ENCODE data around the gene OSBP2.

OSBP2 gene

GRCh38 chr22:30821381-30821780, 126.7 kb downstream of the OSBP2 start:
- no peak for DNase-seq

GRCh38 chr22:30821863-30822215, 127.2 kb downstream of the OSBP2 start:
- no peak for DNase-seq

DNA sequence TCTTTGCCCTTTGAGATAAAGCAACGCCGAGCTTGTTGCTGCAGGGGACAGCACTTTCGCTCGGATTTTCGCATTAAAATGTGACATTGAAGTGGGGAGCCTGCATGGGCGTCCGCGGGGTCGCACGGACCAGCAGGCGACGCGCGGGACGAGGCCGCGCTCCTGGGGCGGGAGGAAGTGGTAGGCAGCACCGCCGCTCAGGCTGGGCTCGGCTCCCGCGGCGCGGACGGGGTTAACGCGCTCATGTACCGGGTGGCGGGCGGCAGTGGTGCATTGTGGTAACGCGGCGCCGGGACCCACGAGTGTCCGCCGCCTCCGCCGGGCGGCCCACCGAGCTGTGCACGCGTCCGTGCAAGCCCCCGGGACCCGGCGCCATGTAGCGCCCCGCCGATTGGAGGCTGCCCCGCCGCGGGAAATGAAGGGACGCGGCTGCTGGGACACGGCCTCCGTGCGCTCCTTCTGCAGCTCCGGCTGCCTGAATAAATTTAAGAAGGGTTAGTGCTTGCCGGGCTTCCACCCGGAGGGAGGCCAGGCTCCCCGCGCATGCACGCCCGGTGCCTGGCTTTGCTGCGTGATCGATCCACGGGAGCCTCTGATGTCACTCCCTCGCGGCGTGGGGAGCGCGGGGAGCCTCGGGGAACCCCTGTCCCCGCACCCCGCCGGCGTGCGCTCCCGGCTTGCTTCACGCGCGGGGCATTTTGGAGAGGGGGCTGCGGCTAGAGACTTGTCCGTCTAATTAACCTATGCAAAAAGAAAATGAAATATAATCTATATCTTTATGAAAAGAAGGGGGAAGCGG, 127.7 kb downstream of the OSBP2 start:
- DNase-seq, result no peak

DNA sequence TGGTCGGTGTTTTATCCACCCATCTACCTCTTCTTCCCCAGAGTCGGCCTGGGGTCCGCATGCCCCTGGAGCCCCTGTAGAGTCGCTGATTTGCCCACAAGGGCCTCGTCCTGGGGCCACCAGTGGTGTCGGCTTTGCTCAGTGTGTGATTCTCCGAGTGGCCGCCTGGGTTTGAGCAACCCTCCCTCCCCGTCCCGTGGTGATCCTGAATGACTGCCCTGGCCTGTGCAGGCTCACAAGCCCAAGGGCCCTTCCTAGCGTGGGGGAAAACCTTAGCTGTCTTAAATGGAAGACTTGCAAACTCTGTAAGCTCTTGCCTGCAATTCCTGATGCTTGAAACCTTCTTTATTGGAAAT, 128.3 kb downstream of the OSBP2 start:
- DNase-seq, result no peak

GRCh38 chr22:30824096-30824495, 129.4 kb downstream of the OSBP2 start:
- DNase-seq, result no peak

- DNase-seq, result no peak
These were observed 130.0 kb downstream of the OSBP2 start for GRCh38 chr22:30824711-30825110.

DNA sequence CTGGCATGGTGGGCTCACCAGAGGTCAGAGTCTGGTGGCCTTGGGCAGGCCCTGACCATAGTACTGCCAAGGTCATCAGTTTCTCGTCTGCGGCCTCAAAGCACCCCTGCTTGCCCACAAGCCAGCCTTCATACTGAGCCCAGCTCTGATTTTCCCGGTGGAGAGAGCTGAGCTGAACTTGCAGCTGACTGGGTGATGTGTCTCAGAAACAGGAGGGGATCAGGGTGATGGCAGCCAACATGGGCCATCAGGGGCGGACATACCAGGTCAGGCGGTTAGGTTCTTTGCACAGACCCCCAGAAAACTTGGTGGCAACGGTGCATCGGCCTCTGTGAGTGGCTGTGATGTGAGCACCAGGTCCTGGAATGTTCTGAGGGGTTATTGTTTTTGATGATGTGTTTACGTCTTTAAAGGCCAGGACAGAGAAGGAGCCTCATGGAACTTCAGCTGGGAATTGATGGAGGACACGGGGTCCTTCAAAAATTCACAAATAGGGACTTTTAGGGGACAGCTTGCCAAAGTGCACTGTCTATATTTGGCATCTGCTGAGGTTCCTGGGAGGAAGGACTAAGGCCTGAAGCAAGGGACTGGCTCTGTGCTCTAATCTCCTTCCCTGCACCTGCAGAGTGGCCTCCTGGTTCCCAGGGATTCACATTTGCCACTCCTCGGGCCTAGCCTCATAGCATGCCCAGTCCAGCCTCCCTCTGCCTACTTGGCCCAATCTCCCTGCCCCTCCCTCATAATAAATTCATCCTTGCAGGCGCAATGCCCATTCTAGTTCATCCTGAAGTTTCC, 131.2 kb downstream of the OSBP2 start:
- DNase-seq, result no peak

GRCh38 chr22:30826670-30827355, 132.1 kb downstream of the OSBP2 start:
- no peak for DNase-seq

DNA sequence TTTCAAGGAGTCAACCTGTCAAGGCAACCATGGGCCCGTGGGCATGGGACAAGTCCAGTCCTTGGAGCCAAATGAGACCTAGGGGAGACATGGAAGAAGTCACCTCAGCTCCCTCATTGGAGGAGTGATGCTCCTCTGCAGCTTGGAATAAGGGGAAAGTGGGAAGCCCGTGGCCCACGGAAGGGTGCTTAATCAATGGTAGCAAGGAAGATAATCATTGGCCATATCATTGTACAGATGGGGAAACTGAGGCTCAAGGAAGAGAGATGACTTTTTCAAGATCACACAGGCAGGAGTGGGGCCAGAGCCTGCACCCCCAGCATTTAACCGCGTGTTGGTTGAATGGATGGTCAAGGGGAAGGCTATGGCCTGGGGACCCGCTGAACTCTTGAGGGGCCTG, 133.0 kb downstream of the OSBP2 start:
- no peak for DNase-seq

DNA sequence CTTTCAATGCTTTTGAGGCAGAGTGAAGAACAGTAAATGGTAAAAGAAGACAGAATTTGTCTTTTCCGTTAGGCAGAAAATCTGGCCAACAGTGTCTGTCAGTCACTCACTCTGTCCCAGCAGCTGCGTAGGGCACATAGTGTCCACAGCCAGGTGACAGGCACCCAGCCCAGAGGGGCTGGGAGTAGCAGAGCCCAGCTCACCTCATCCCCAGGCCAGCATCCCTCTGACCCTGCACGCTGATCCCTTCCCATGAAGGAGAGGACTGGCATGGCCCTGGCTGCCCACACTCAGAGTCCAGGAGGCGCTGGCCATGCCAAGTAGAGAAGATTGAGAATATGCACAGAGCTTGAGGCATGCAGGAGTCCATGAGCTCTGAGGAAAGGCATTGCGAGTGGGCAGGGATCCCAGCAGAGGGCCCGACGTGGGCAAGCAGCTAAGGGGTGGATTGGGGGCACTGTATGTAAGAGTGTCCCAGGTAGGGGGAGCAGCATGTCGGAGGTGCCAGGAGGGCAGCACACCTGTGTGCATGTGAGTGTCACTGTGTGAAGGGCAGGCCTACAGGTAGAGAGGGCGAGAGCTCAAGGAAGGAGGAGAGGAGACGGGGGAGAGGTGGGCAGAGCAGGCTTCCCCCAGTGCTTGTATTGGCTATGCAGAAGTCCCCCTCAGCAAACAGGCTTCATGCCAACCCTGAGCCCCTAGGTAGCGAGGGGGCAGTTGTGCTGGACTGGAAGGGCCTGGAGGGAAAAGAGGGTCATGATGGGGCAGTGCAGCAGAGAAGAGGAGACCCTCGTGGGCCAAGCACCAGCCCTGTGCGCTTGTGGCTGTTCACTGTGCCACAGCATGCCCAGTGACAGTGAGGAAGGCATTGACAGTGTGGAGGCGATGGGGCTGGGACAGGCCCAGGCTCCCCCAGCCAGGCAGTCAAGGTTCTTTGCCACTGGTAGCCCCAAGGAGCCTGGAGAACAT, 133.8 kb downstream of the OSBP2 start:
- no peak for DNase-seq

DNA sequence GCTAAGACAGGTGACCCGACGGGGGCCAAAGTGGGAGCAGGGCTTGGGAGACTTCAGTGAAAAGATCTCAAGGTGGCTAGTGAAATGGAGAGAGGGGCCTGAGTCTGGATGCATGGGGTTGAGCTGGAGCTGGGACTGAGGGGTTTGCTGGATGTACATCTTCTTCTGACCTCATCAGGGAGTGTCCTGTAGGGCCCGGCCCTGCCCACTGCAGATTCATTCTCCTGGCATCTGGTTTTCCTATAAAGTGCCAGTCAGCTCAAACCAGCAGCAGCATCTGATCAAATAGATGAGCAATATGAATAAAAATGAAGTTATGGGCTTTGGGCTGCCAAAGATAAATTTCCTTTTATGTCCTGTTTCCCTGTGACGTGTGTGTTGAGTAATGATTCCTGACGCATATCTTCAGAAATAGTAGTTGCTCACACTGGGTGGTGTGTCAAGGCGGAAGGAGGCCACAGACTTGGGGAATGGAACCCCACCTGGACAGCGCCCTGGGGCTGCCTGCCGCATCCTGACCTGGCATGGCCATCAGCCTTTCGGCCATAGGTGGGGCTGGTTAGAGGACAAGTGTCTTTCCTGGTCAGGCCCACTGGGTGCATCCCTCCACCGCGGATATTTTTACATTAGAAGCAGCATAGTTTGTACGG, 135.4 kb downstream of the OSBP2 start:
- no peak for DNase-seq

- DNase-seq, result no peak
These were observed 136.2 kb downstream of the OSBP2 start for GRCh38 chr22:30830907-30831306.

GRCh38 chr22:30832407-30832987, 137.8 kb downstream of the OSBP2 start:
- DNase-seq, result no peak

GRCh38 chr22:30833322-30833721, 138.6 kb downstream of the OSBP2 start:
- no peak for DNase-seq

DNA sequence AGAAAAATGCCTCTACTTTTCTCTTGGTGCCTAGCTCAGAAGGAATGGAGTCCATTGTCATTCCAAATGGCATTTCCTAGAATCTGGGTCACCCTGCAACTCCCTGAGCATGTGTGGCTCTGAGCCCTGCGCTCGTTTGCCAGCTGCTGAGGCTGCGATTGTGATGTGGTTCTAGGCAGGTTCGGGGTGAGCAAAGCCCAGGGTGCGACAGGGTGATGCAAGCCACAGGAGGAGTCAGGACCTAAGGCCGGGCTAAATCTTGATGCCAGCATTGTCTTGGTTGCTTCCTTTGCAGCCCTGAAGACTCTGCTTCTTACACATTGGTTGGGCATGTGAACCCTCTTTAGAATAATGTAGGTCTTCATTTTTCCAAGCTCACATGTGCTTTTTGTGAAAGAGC, 142.9 kb downstream of the OSBP2 start:
- DNase-seq, result no peak

DNA sequence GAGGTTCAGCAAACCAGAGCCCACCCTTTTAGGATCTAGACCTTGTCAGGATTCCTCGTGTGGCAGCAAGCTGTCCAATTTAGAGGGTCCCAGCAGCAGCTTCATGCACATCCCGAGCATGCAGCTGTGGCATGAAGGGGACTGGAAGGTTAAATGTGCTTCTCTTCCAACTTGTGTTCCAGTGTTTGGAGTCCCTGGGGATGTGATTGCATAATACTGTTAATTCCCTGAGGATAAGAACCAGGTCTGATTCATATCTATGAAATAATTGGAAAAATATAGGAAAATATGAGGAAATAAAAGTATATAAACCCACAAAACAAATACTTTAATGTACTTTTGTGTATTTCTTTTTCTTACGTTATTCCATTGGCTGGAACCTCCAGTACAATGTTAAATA, 143.4 kb downstream of the OSBP2 start:
- no peak for DNase-seq

GRCh38 chr22:30841273-30841672, 146.6 kb downstream of the OSBP2 start:
- no peak for DNase-seq

DNA sequence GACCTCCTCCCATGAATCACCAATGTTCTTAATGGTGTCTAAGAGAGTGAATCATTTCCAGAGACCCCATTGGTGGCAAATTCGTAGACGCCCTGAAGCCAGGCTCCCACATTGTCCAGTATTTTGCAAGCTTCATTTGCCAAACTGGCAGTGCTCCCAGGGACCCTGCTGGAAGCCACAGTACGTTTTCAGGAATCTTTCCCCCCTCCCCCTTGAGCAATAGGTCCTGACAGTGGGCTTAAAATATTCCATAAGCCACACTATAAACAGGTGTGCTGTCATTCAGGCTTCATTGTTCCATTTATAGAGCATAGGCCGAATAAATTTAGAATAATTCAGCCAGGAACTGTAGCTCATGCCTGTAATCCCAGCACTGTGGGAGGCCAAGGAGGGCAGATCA, 148.6 kb downstream of the OSBP2 start:
- DNase-seq, result no peak

GRCh38 chr22:30847583-30847982, 152.9 kb downstream of the OSBP2 start:
- no peak for DNase-seq

GRCh38 chr22:30855266-30855665, 160.6 kb downstream of the OSBP2 start:
- no peak for DNase-seq

- DNase-seq, result no peak
These were observed 161.2 kb downstream of the OSBP2 start for GRCh38 chr22:30855677-30856518.
